GM12891 (cell line): Measurements from ENCODE around the gene BTAF1.

Source experiments
- PAX5 ChIP-seq: IDR thresholded peaks from 2 replicates; pipeline ENCODE4 v1.6.1; 2011; ENCODE audit warnings: low read length, moderate library complexity, mild to moderate bottlenecking; ENCODE audit not compliant: insufficient read depth, severe bottlenecking
- POLR2A ChIP-seq: IDR thresholded peaks from 2 replicates; pipeline ENCODE4 v1.6.1; 2011; ENCODE audit warnings: low read depth, low read length, control low read depth
- POLR2AphosphoS5 ChIP-seq: IDR thresholded peaks from 2 replicates; pipeline ENCODE4 v1.6.1; 2011; ENCODE audit warnings: low read depth, low read length, control low read depth
- POU2F2 ChIP-seq: IDR thresholded peaks from 2 replicates; pipeline ENCODE4 v1.6.1; 2011; ENCODE audit warnings: low read depth, mild to moderate bottlenecking, control low read depth, low read length, moderate library complexity
- SPI1 ChIP-seq: IDR thresholded peaks from 2 replicates; pipeline ENCODE4 v1.6.1; 2011; ENCODE audit warnings: low read depth, low read length, control low read depth
- TAF1 ChIP-seq: IDR thresholded peaks from 2 replicates; pipeline ENCODE4 v1.6.1; 2011; ENCODE audit warnings: low read depth, low read length, control low read depth

GRCh38 chr10:91896212-91896756, 27.3 kb upstream of the BTAF1 start:
- TF ChIP-seq POLR2A (no peak), POLR2AphosphoS5 (no peak), TAF1 (no peak), POU2F2 (no peak), SPI1 (no peak), PAX5 (no peak)
